ENCODE results near the gene ACVR1C.

ACVR1C gene

DNA sequence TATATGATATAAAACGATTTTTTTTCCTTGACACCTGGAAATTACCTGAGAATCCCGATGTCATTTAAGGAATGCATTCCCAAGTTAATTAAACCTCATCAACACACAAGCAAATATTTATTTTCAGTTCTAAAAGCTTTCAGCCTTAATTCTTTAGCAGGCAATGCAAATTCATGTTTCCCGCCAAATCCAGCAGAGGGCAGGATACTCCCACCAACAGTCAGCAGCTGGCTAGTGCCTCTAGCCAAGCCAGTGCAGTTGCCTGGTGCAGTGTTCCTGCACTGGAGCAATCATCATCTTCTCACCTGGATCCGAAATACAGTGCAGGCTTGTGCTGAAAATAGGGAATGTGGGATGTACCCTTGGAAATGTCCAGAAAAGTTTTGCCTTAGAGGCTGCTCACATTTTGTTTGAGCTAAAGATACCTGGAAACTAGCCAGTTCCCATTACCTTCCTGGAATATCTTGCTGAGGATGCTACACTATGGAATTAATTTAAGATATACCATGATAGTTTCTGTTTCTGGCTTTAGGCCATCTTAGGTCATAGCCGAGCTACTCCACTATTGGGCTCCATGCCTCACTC, 136.4 kb downstream of the ACVR1C start:
- peak; percentile 58 for DNase-seq

DNA sequence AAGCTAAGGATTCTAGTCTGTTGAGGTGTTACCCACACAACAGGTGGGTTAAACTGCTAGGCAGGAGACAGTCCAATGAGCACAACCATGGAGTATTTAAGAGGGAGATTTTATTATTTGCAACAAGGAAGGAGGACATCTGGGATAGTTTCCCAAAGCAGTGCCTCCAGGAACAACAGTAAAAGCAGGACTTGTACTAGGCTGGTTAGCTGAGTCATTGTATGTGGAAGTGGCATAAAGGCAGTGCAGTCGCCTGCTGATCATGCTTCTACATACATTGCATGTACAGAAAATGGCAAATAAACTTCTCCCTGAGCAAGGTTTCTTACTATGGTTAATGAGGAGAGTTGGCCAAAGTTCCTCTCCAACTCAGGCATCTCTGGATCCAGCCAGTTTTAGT, 138.7 kb downstream of the ACVR1C start:
- DNase-seq, result no peak

DNA sequence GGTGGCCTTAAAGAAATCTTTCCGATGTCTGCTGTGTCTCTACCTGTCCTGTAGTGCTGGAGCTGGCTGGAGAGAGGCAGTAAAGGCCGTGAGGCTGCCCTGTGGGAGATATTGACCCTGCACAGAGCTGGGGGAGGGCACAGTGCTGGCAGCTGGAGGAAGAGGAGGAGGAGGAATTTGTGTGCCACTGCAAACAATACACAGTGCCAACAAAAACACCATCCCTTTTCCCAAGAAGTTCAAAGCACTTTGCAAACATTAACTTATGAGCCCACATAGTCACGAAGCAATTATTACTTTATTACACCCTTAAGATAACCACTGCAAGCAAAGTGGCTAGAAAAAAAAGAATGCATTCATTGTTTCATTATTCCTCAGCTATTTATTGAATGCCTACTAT, 139.8 kb downstream of the ACVR1C start:
- no peak for DNase-seq

DNA sequence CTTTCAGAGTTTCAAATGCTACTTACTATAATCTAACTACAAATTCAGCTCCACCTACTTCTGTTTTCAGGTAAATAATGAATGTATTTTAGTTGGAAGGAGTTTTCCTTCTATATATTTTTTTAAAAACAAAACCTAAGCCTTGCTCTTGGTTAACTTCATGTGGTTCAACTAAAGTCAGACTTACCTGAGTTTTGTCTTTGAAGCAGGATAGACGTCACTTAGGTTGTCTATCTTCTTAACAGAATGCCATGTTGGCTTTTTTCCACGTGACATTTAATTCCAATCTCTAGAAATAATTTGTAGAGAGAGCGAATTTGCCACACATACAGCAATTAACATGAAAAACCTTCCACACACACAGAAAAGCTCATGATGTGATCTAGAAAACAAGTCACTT, 140.9 kb downstream of the ACVR1C start:
- no peak for DNase-seq

DNA sequence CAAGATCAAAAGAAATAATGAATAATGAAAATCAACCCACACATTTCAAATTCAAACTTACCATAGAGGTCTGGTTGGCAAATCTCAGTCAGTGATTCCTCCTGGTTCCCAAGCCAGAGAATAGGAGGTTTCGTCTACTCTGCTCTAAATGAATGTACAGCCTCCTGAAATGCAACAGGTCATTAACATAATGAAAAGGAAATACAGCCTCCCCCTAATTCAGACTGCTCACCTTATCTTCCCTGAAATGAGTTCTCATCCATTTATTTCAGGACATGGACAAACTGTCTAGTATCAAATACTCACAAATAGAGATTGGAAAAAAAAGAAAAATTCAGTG, 141.4 kb downstream of the ACVR1C start:
- DNase-seq, result no peak

DNA sequence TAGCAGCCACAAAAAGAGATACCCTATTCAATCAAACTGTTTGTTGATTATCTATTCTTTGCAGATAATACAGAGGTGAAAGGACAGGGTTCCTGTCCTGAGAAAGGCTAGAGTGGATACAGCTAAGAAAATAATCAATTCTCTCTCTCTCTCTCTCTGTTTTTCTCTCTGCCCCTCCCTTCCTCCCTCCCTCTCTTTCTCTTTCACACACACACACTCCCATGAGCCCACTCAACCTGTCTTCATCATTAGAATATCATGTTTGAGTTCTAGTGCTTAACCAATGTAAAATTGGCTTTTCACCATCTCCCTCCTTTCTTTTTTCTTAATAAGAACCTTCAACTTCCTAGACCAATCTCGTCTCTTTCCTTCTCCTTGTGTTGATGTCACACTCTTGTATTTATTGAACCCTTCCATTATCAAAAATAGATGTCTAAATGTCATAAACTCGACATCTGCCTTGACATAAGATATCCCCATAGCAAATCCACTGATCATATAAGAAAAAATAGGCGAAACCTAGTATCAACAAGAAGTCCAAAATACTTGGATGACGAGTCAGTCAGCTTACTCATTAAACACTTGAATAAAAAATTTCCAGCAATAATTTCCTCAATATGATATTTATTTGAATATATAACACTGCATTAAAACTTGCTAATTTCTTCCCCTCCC, 141.9 kb downstream of the ACVR1C start:
- peak; percentile 50 for DNase-seq

DNA sequence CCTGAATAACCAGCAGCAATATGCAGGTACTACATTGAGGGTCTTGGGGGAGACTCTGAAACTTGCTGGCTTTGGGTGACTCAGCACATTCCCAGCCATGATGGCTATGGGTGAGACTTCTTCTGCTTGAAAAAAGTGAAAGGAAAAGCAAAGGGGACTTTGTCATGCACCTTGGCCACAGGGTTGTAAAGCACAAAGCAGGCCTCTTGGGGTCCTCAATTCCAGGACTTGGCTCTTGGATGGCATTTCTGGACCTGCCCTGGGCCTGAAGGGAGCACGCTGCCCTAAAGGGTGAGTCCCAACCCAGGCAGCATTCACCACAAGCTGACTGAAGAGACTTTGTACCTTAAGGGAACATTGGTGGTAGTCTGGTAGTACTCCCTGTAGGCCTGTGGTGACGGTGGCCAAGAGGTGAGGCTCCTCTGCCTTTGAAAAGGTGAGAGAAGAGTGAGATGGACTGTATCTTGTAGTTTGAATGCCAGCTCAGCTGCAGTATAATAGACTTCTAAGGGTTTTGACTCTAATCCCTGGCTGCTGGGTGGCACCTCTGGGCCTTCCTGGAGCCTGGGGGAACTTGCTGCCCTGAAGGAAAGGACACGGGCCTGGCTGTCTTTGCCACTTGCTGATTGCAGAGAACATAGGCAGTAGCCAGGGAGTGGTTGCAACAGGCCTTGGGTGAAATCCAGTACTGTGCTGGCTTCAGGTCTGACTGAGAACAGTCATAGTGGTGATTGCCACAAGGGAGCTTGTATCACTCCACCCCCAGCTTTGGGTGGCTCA, 148.3 kb downstream of the ACVR1C start:
- DNase-seq, result peak; percentile 38

DNA sequence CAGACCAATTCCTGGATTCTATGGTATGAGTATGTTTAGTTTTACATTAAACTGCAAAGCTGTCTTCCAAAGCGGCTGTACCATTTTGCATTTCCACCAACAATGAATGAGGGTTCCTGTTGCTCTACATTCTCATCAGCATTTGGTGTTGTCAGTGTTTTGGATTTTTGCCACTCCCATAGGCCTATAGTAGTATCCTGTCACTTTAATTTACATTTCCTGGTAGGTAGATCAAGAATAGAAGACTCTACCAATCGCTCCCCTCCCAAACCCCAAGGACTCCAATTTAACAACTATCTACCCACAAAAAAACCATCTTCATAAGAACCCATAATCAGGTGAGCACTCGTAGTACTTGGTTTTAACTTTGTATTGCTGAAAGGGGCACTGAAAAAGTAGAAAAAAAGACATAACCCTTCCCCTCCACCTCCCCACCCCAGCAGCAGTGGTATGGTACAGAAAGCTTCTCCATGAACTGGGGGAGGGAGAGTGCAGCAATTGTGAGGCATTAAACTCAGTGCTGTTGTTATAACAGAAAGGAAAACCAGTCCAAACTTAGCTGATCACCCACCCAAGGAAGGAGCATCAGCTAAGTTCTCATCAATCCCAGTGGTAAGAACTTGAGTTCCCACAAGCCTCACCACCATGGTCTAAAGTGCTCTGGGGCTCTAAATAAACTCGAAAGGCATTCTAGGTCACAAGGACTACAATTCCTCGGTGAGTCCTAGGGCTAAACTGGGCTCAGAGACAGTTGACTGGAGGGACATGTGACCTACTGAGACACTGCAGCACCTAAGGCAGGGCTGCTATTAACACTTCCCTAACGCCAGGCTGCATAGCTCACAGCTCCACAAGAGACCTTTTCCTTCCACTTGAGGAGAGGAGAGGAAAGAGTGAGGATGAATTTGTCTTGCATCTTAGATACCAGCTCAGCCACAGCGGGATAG, 149.3 kb downstream of the ACVR1C start:
- DNase-seq, result no peak

DNA sequence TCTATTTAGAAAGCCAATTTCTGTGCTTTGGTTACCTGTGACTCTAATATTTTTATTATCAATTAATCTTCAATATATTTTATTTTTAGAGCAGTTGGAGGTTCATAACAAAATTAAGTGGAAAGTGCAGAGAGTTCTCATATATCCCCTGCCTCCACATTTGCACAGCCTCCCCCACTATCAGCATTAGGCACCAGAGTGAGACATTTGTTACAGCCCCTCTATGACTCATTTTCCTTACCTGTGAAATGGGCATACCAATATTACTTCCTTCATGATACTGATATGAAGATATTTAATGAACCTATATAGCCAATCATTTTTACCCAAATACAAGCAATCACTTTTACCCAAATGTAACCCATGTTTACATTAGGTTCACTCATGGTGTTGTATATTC, 150.7 kb downstream of the ACVR1C start:
- DNase-seq, result no peak

DNA sequence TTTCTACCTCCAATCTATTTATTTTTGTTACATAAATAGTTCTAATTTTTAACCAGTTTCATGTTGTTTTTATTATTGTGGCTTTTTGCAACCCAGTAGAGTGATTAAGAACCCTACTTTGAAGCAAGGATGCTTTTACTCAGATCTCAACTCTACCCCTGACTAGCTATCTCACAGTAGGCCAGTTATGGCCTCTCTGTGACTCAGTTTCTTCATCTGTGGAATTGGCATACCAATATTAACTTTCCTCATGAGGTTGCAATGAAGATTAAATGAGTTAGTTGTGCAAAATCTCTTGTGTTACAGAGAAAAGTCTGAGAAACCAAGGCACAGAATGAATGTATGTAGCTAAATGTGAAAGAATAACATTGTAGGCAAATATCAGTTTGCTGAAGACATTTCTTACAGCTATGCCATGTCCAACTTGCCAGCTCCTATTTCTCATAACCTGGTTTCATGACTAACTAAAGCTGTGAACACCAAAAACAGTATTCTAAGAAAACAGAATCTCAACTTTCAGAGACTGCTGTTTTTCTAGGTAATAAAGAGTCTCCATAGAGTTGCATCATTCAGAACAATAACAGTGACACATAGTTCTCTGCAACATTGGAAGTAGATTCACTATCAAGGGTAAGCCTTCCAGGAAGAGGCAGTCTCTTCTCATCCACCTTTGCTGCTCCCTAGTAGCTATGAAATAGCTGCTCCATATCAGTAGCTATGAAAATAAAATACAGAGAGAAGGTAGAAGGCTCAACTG, 151.5 kb downstream of the ACVR1C start:
- peak; percentile 34 for DNase-seq

Data from fibroblast of skin of right quadriceps (primary cell).